Stomach smooth muscle (tissue), 2 donors: ENCODE results near the gene AFG3L2.

Source experiments
- H3K27ac ChIP-seq: one replicate; pipeline ENCODE4 v1.7.0; 2013; ENCODE audit warnings: mild to moderate bottlenecking, low read length, inconsistent platforms
- H3K27me3 ChIP-seq, 2 donors: one replicate each; pipeline ENCODE4 v1.7.0; 2013; ENCODE audit warnings: low read length in 2 of 2; ENCODE audit not compliant: insufficient read depth in 2 of 2, control insufficient read depth in 1 of 2
- H3K36me3 ChIP-seq, 2 donors: one replicate each; pipeline ENCODE4 v1.7.0; 2013; ENCODE audit warnings: low read length in 2 of 2; ENCODE audit not compliant: control insufficient read depth in 2 of 2, insufficient read depth in 2 of 2
- H3K4me1 ChIP-seq: one replicate; pipeline ENCODE4 v1.7.0; 2013; ENCODE audit warnings: low read length; ENCODE audit not compliant: control insufficient read depth, insufficient read depth
- H3K4me3 ChIP-seq, 2 donors: one replicate each; pipeline ENCODE4 v1.7.0; 2013; ENCODE audit warnings: low read length in 2 of 2
- H3K9ac ChIP-seq, 2 donors: one replicate each; pipeline ENCODE4 v1.7.0; 2013; ENCODE audit warnings: low read length in 2 of 2, mild to moderate bottlenecking in 1 of 2
- H3K9me3 ChIP-seq, 2 donors: one replicate each; pipeline ENCODE4 v1.7.0; 2013; ENCODE audit warnings: low read length in 2 of 2; ENCODE audit not compliant: control insufficient read depth in 2 of 2
- donor health status: healthy.
- donor health status: Pancreatic carcinoma.

The AFG3L2 gene

DNA sequence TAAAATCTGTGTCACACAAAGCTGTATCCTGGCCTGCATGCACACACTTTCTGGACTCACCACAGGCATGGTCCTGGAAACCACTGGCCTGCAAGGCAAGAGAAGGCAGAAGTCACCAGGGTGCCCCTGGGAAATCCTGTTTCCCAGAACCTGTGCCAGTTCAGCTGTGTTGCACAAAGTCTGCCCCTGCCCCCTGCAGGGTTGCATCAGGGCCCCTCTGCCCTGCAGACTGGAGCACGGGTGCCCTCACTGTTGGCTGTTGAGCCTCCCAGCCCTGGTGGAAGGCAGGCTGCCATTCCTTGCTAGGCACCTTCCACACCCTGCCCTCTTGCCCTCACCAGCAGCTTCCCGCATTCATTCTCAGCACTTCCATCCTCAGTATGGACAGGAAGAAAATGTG is 86.9 kb downstream of the AFG3L2 start:
- Histone ChIP-seq H3K27ac (no peak overlapping the region), H3K4me3 (no peak overlapping the region), H3K9ac (no peak overlapping the region), H3K36me3 (no peaks in the 10 kb centered on the region), H3K27me3 (peaks cover 0 to 2% of the 10 kb centered on the region in 2 donors), H3K9me3 (no peaks in the 10 kb centered on the region), H3K4me1 (peaks cover 24% of the 10 kb centered on the region)

DNA sequence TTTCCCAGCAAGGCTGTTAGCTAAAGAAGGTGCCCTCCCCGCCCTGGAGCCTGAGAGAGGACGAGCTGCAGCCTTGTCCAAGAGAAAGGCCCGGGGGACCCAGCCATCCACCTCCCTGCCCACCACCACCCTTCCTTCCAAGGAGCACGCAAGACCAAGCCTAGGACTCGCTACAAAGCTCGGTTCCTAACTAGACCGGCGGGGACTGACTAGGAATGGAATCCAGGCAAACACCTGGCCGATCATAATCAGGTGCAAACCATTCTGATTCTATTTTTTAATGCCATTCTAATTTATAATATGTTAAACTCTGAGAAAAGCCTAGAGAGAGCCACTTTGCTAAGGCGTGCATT is 88.6 kb downstream of the AFG3L2 start:
- H3K9me3 ChIP-seq, result no peaks in the 10 kb centered on the region
- H3K4me3 ChIP-seq, result peak overlapping the region; percentile 81 to 82
- H3K27me3 ChIP-seq, result no peaks in the 10 kb centered on the region
- H3K36me3 ChIP-seq, result no peaks in the 10 kb centered on the region
- peak overlapping the region; percentile 91 for H3K27ac ChIP-seq
- peak overlapping the region; percentile 81 to 88 for H3K9ac ChIP-seq
- peaks cover 24% of the 10 kb centered on the region for H3K4me1 ChIP-seq

DNA sequence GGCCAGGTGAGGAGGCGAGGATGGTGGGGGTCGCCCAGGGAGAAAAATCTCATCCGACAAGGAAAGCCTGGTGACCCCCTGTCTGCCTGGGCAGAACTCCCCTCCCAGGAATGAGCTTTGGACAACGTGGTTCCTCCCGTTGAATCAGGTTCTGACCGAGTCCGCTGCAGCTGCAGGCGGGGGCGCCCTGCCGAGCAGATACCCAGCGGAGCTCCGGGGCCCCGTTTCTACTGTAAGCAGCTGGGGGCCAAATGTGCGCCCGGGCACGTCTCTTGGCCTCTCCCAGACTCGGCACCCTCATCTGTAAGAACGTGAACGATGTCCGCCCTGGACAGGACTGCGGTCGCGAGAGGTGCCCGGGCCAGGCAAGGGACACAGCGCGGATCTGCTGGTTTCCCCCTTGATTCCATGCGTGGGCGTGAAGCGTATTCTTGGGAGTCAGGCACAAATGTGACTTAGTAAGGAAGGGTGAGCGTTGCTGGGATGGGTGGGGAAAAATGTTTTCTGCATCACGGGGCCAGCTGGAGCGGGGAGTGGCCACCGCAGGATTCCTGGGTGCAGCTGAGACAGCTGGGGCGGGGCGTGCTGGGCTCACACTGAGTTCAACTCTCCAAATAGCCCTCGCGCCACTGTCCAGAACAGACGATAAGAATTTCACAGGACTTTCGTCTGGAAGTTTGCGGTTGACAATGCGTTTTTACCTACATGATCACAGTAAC is 89.2 kb downstream of the AFG3L2 start:
- no peaks in the 10 kb centered on the region for H3K27me3 ChIP-seq
- peak overlapping the region; percentile 81 to 88 for H3K9ac ChIP-seq
- peak overlapping the region; percentile 81 to 82 for H3K4me3 ChIP-seq
- peaks cover 24% of the 10 kb centered on the region for H3K4me1 ChIP-seq
- peak overlapping the region; percentile 91 for H3K27ac ChIP-seq
- no peaks in the 10 kb centered on the region for H3K36me3 ChIP-seq
- no peaks in the 10 kb centered on the region for H3K9me3 ChIP-seq

GRCh38 chr18:12287131-12287681 is 89.8 kb downstream of the AFG3L2 start:
- Histone ChIP-seq H3K4me1 (peaks cover 24% of the 10 kb centered on the region), H3K36me3 (no peaks in the 10 kb centered on the region), H3K9ac (peak overlapping the region; percentile 81 to 88), H3K9me3 (no peaks in the 10 kb centered on the region), H3K27ac (peak overlapping the region; percentile 91), H3K27me3 (no peaks in the 10 kb centered on the region), H3K4me3 (peak overlapping the region; percentile 81 to 82)

- H3K36me3 ChIP-seq, result no peaks in the 10 kb centered on the region
- no peak overlapping the region for H3K27ac ChIP-seq
- peaks cover 36% of the 10 kb centered on the region for H3K4me1 ChIP-seq
- H3K4me3 ChIP-seq, result no peak overlapping the region
- no peak overlapping the region for H3K9ac ChIP-seq
- no peaks in the 10 kb centered on the region for H3K27me3 ChIP-seq
- H3K9me3 ChIP-seq, result no peaks in the 10 kb centered on the region
These were observed 93.4 kb downstream of the AFG3L2 start for GRCh38 chr18:12283666-12284065.

DNA sequence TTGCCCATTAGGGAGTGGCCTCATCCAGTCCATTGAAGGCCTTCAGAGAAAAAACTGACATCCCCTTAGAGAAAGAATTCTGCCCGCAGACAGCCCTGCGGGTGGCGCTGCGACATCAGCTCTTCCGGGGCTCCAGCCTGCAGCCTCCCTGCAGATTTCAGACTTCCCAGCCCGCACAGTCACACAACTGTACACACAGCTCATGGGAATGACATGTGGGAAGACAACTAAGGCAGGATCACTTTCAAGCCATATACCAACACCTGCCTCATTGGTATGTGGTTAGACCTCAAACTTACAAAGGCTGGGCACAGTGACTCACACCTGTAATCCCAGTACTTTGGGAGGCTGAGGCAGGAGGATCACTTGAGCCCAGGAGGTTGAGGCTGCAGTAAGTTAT is 93.8 kb downstream of the AFG3L2 start:
- Histone ChIP-seq H3K27me3 (no peaks in the 10 kb centered on the region), H3K27ac (no peak overlapping the region), H3K36me3 (no peaks in the 10 kb centered on the region), H3K4me1 (peaks cover 36% of the 10 kb centered on the region), H3K9ac (no peak overlapping the region), H3K9me3 (no peaks in the 10 kb centered on the region), H3K4me3 (no peak overlapping the region)

GRCh38 chr18:12282442-12283039 is 94.5 kb downstream of the AFG3L2 start:
- H3K4me1 ChIP-seq, result peaks cover 39% of the 10 kb centered on the region
- no peak overlapping the region for H3K4me3 ChIP-seq
- no peaks in the 10 kb centered on the region for H3K27me3 ChIP-seq
- peak overlapping the region; percentile 100 for H3K27ac ChIP-seq
- H3K9ac ChIP-seq, result no peak overlapping the region
- no peaks in the 10 kb centered on the region for H3K36me3 ChIP-seq
- H3K9me3 ChIP-seq, result no peaks in the 10 kb centered on the region

DNA sequence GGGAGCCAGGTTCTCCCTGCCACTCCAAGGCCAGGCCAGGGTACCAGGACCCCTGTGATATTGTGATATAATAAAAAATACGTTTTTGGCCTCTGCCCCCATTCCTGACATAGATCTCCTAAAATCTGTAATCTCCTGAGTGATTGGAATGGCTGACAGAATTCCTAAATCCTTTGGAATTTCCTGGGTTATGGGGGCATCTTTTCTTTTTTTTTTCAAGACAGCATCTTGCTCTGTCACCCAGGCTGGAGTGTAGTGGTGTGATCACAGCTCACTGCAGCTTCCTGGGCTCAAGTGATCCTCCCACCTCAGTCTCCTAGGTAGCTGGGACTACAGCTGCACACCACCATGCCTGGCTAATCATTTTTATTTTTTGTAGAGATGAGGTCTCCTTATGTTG is 95.2 kb downstream of the AFG3L2 start:
- H3K4me3 ChIP-seq, result no peak overlapping the region
- H3K27me3 ChIP-seq, result no peaks in the 10 kb centered on the region
- H3K4me1 ChIP-seq, result peaks cover 39% of the 10 kb centered on the region
- H3K27ac ChIP-seq, result peak overlapping the region; percentile 100
- H3K9me3 ChIP-seq, result no peaks in the 10 kb centered on the region
- no peak overlapping the region for H3K9ac ChIP-seq
- H3K36me3 ChIP-seq, result no peaks in the 10 kb centered on the region

DNA sequence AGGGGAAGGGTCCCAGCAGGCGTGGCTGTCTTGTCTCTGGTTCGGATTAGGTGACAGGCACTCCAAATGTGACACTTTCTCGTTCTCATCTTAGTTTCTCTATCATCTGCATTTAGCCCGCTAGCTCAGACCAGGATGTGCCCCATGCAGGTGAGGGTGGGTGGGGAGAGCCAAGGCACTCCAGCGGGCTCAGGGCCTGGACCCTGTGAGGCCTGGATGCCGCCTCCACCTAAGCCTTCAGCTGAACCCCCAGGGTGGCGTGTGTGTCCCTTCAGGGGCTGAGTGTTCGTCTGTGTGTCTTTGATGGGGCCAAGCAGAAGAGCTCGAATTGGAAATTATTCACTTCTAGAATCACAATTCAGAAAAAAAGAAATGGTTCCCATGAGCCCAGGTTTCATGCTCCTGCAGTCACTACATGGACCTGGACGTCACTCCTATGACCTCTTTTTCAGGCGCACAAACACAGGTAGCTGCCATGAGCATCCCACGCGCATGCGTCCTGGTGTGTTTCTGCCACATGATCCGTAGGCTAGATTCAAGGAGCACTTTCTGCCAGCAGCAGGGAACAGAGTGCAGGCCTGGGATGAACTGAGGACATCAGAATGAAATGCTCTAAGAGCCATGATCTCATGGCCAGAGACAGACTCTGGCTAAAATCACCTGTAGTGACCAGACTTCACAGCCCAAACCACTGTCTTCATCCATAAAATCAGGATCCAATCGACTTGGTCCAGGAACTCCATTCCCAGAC is 97.1 kb downstream of the AFG3L2 start:
- H3K4me1 ChIP-seq, result peaks cover 42% of the 10 kb centered on the region
- H3K4me3 ChIP-seq, result peak overlapping the region; percentile 47 to 77
- H3K27me3 ChIP-seq, result no peaks in the 10 kb centered on the region
- no peaks in the 10 kb centered on the region for H3K9me3 ChIP-seq
- peak overlapping the region; percentile 100 for H3K27ac ChIP-seq
- peak overlapping the region; percentile 99 to 100 for H3K9ac ChIP-seq
- no peaks in the 10 kb centered on the region for H3K36me3 ChIP-seq
